Measurements from ENCODE around the gene IFI30. TPM values are rescaled to one million over a fixed set of nuclear protein-coding genes. Genes with fewer than 3 reads are reported as not detected.

The IFI30 gene
- total and polyA plus RNA-seq, 7 donors, result 9.1 to 412 (median 45.7) TPM

DNA sequence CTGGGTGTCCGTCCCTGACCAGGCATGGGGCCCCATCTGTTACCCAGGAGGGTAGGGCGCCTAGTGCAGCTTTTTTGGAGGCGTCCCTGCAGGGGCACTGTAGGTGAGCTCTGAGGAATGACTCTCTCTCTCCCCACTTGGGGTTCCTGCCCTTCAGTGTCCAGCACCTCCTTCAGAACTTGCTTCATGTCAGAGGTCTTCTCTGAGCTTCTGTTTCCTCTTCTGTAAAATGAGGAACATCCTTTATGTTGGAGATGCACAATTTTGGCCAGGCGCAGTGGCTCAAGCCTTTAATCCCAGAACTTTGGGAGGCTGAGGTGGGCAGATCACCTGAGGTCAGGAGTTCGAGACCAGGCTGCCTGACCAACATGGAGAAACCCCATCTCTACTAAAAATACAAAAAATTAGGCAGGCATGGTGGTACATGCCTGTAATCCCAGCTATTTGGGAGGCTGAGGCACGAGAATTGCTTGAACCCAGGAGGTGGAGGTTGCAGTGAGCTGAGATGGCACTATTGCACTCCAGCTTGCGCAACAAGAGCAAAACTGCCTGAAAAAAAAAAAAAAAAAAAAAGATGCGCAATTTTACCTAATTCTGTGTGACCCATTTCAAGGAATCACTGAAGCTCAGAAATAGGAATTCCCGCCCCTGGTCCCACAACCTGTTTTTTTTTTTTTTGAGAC is 35.8 kb upstream of the IFI30 start:
- H3K4me1 ChIP-seq, result no peaks in the 10 kb centered on the region
- no peak overlapping the region for H3K4me3 ChIP-seq
- peaks cover 0 to 36% (median 0%) of the 10 kb centered on the region in 4 donors for H3K36me3 ChIP-seq
- TF ChIP-seq POLR2AphosphoS5 (IDR thresholded peaks at IDR 0.05), result no peak
- intact Hi-C loops (cut with DNase I), result no loop called here
- DNase-seq, result no peak
- H3K27me3 ChIP-seq, result no peaks in the 10 kb centered on the region
- no peak overlapping the region for H3K27ac ChIP-seq
- WGBS, 2 donors, result 95 to 96% methylated on average over 9 of the region's 9 CpGs
- no peaks in the 10 kb centered on the region for H3K9me3 ChIP-seq

- Histone ChIP-seq H3K9me3 (no peaks in the 10 kb centered on the region), H3K4me1 (no peaks in the 10 kb centered on the region), H3K27ac (no peak overlapping the region), H3K4me3 (no peak overlapping the region), H3K36me3 (peaks cover 8 to 47% (median 10%) of the 10 kb centered on the region in 4 donors), H3K27me3 (no peaks in the 10 kb centered on the region)
- intact Hi-C loops (cut with DNase I), result no loop called here
- WGBS, 2 donors, result 99% methylated on average over 1 of the region's 1 CpG
- DNase-seq, result no peak
- TF ChIP-seq POLR2A (IDR thresholded peaks at IDR 0.05) (no peak), POLR2AphosphoS5 (IDR thresholded peaks at IDR 0.05) (no peak), CTCF (IDR thresholded peaks at IDR 0.05) (no peak), EP300 (IDR thresholded peaks at IDR 0.05) (no peak)
These were observed 33.1 kb upstream of the IFI30 start for GRCh38 chr19:18140473-18140872.

DNA sequence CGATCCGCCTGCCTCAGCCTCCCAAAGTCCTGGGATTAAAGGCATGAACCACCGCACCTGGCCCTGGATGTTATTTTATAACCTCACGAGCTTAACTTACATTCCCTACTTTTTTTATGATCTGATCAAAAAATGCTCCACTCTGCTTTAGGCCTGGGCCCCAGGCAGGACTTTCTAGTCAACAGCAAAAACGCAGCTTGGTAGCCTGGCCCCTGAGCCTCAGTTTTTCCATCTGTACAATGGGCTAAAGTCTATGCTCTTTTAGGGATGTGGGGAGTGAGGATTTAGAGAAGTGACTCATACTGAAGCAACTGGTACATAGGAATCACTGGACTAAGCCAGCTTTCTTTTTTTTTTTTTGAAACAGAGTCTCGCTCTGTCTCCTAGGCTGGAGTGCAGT is 32.6 kb upstream of the IFI30 start:
- no peak for TF ChIP-seq EP300 (IDR thresholded peaks at IDR 0.05)
- TF ChIP-seq POLR2A (IDR thresholded peaks at IDR 0.05), result no peak
- no peak for TF ChIP-seq CTCF (IDR thresholded peaks at IDR 0.05)
- no peak for TF ChIP-seq POLR2AphosphoS5 (IDR thresholded peaks at IDR 0.05)
- no peak for DNase-seq
- 94 to 95% methylated on average over 6 of the region's 6 CpGs for WGBS, 2 donors
- Histone ChIP-seq H3K4me1 (no peaks in the 10 kb centered on the region), H3K27me3 (no peaks in the 10 kb centered on the region), H3K4me3 (no peak overlapping the region), H3K36me3 (peaks cover 8 to 48% (median 13%) of the 10 kb centered on the region in 4 donors), H3K27ac (no peak overlapping the region), H3K9me3 (no peaks in the 10 kb centered on the region)
- intact Hi-C loops (cut with DNase I), result no loop called here

DNA sequence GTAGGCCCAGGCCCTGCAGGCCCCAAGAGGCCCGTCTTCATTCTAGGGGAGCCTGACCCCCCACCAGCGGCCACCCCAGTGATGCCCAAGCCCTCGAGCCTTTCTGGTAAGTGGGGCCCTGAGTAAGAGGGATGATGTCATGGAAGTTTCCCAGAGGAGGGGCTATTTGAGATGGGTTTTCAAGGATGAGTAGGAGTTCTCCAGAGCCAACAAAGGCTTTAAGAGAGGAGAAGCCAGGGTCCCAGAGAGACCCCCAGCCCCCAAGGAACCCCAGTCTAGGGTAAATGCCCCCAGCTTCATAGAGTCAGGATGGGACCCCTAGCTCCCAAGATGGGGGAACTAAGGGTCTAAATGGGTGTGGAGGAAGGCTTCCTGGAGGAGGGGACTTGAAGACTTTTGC is 29.7 kb upstream of the IFI30 start:
- no peaks in the 10 kb centered on the region for H3K4me1 ChIP-seq
- no peak for DNase-seq
- TF ChIP-seq EP300 (IDR thresholded peaks at IDR 0.05), result no peak
- H3K36me3 ChIP-seq, result peaks cover 8 to 43% (median 13%) of the 10 kb centered on the region in 4 donors
- H3K9me3 ChIP-seq, result no peaks in the 10 kb centered on the region
- no peaks in the 10 kb centered on the region for H3K27me3 ChIP-seq
- WGBS, 2 donors, result 95 to 96% methylated on average over 3 of the region's 3 CpGs
- no peak overlapping the region for H3K27ac ChIP-seq
- intact Hi-C loops (cut with DNase I), result no loop called here
- no peak overlapping the region for H3K4me3 ChIP-seq

- Histone ChIP-seq H3K9me3 (no peaks in the 10 kb centered on the region), H3K27ac (no peak overlapping the region), H3K27me3 (no peaks in the 10 kb centered on the region), H3K4me1 (no peaks in the 10 kb centered on the region), H3K4me3 (no peak overlapping the region), H3K36me3 (peaks cover 8 to 41% (median 13%) of the 10 kb centered on the region in 4 donors)
- intact Hi-C loops (cut with DNase I), result no loop called here
- WGBS, 2 donors, result 88 to 91% methylated on average over 16 of the region's 16 CpGs
- TF ChIP-seq EP300 (IDR thresholded peaks at IDR 0.05) (no peak), POLR2AphosphoS5 (IDR thresholded peaks at IDR 0.05) (no peak), CTCF (IDR thresholded peaks at IDR 0.05) (no peak), POLR2A (IDR thresholded peaks at IDR 0.05) (no peak)
- DNase-seq, result no peak
These were observed 29.3 kb upstream of the IFI30 start for GRCh38 chr19:18144361-18144760.

- no peaks in the 10 kb centered on the region for H3K9me3 ChIP-seq
- no peak for DNase-seq
- 97 to 98% methylated on average over 28 of the region's 28 CpGs for WGBS, 2 donors
These were observed 28.7 kb upstream of the IFI30 start for GRCh38 chr19:18144906-18145305.

More at GRCh38 chr19:18144906-18145305, 28.7 kb upstream of the IFI30 start:
- TF ChIP-seq EP300 (IDR thresholded peaks at IDR 0.05), result no peak
- no peak for TF ChIP-seq CTCF (IDR thresholded peaks at IDR 0.05)
- TF ChIP-seq POLR2A (IDR thresholded peaks at IDR 0.05), result no peak
- TF ChIP-seq POLR2AphosphoS5 (IDR thresholded peaks at IDR 0.05), result no peak
- Histone ChIP-seq H3K4me3 (no peak overlapping the region), H3K4me1 (no peaks in the 10 kb centered on the region), H3K36me3 (peaks cover 8 to 41% (median 13%) of the 10 kb centered on the region in 4 donors), H3K27me3 (no peaks in the 10 kb centered on the region), H3K27ac (no peak overlapping the region)
- intact Hi-C loops (cut with DNase I), result no loop called here
